GM12878 (cell line): Measurements from ENCODE around the gene SPRY4. TPM values are rescaled to one million over a fixed set of nuclear protein-coding genes. Genes with fewer than 3 reads are reported as not detected.

Source experiments
- ATAC-seq: fragments of 200-7000 bp; cut with Tn5 transposase; 3 replicates; pipeline ENCODE4 v1.9.1; 2020; ENCODE audit warnings: mild to moderate bottlenecking, moderate library complexity
- BruUV-seq: library from RNA; stranded (reverse); fragments of 400-500 nt; replicated peaks from 2 replicates; lab custom pipeline; 2021; lab: Mats Ljungman, UMichigan
- CTCF ChIA-PET: fragments of 300-600 bp; sonication (Branson Sonifier 250); formaldehyde crosslinking; extraction: SDS; loops from one replicate; lab custom pipeline; 2021; ENCODE audit warnings: inconsistent platforms; lab: Yijun Ruan, JAX
- POLR2A ChIA-PET: fragments of 350-600 bp; formaldehyde crosslinking; extraction: SDS; loops from one replicate; lab custom pipeline; 2021; ENCODE audit warnings: inconsistent platforms; lab: Charles Lee
- RAD21 ChIA-PET: fragments of 300-600 bp; sonication (Branson Sonifier 250); formaldehyde crosslinking; loops from one replicate; lab custom pipeline; 2023; ENCODE audit warnings: antibody characterized with exemption; ENCODE audit not compliant: unreplicated experiment; lab: Charles Lee
- SMC1A ChIA-PET: fragments of 300-600 bp; sonication (Branson Sonifier 250); formaldehyde crosslinking; loops from one replicate; lab custom pipeline; 2023; ENCODE audit not compliant: unreplicated experiment, uncharacterized antibody; lab: Charles Lee
- DNase-seq: peaks from one replicate; pipeline ENCODE4 v3.0.0-alpha.2; 2011; ENCODE audit warnings: low read depth, low spot score
- FAIRE-seq: peaks from 3 replicates; lab custom pipeline; 2011; peaks lifted over from hg19 to GRCh38; lab: Jason Lieb, UNC
- H2AFZ ChIP-seq: 2 replicates; pipeline ENCODE4 v1.6.0; 2011; ENCODE audit warnings: low read depth, low read length, control low read depth; ENCODE audit not compliant: control insufficient read depth
- H3K27ac ChIP-seq: 2 replicates; pipeline ENCODE4 v1.5.1; 2011; ENCODE audit warnings: control low read depth; ENCODE audit not compliant: control insufficient read depth, insufficient read depth
- H3K27me3 ChIP-seq, 2 experiments: replicated peaks in 1 of 2; 2 replicates each; pipeline versions ENCODE4 v1.6.0 to v1.6.1; 2011; ENCODE audit warnings: low read length in 1 of 2; ENCODE audit not compliant: control insufficient read depth in 2 of 2, insufficient read depth in 2 of 2
- H3K36me3 ChIP-seq, 2 experiments: 2 replicates each; pipeline ENCODE4 v1.5.1; 2011; ENCODE audit warnings: low read length in 1 of 2; ENCODE audit not compliant: control insufficient read depth in 2 of 2, insufficient read depth in 2 of 2
- H3K4me1 ChIP-seq: 2 replicates; pipeline ENCODE4 v1.6.1; 2011; ENCODE audit warnings: mild to moderate bottlenecking, low read length, moderate library complexity, mixed read lengths; ENCODE audit not compliant: control insufficient read depth, insufficient read depth
- H3K4me2 ChIP-seq: 2 replicates; pipeline ENCODE4 v1.6.0; 2011; ENCODE audit warnings: control low read depth; ENCODE audit not compliant: control insufficient read depth, insufficient read depth
- H3K4me3 ChIP-seq: fragments of 200-600 bp; sonication (generic); 2 replicates; pipeline ENCODE4 v1.5.1; 2016
- H3K79me2 ChIP-seq: 2 replicates; pipeline ENCODE4 v1.6.0; 2011; ENCODE audit warnings: low read length; ENCODE audit not compliant: control insufficient read depth, insufficient read depth
- H3K9ac ChIP-seq: 2 replicates; pipeline ENCODE4 v1.8.0; 2011; ENCODE audit warnings: low read length, control low read depth, mixed read lengths; ENCODE audit not compliant: control insufficient read depth, insufficient read depth
- H3K9me3 ChIP-seq: replicated peaks from 3 replicates; pipeline ENCODE4 v1.5.1; 2011; ENCODE audit warnings: mild to moderate bottlenecking, low read length; ENCODE audit not compliant: control insufficient read depth, insufficient read depth
- H4K20me1 ChIP-seq: 2 replicates; pipeline ENCODE4 v1.6.0; 2011; ENCODE audit not compliant: control insufficient read depth, insufficient read depth
- ATF7 ChIP-seq: fragments of 450-650 bp; IDR thresholded peaks from 2 replicates; pipeline ENCODE4 v1.6.1; 2016; ENCODE audit warnings: low read depth, mild to moderate bottlenecking
- E4F1 ChIP-seq: fragments of 450-650 bp; IDR thresholded peaks from 2 replicates; pipeline ENCODE4 v1.6.1; 2018; ENCODE audit warnings: borderline replicate concordance, mild to moderate bottlenecking; ENCODE audit not compliant: partially characterized antibody
- FOS ChIP-seq: IDR thresholded peaks from 3 replicates; pipeline ENCODE4 v1.6.1; 2011; ENCODE audit warnings: borderline replicate concordance; ENCODE audit not compliant: insufficient read length; ENCODE audit errors: extremely low read depth
- GATAD2B ChIP-seq: fragments of 450-650 bp; conservative IDR thresholded peaks from 2 replicates; pipeline ENCODE4 v1.6.1; 2017; ENCODE audit warnings: low read depth, mild to moderate bottlenecking, moderate library complexity
- MYC ChIP-seq: IDR thresholded peaks from 2 replicates; pipeline ENCODE4 v1.6.1; 2011; ENCODE audit warnings: mild to moderate bottlenecking, low read length, moderate library complexity, inconsistent platforms; ENCODE audit not compliant: insufficient read depth, insufficient replicate concordance, insufficient read length, severe bottlenecking
- ZBTB4 ChIP-seq: fragments of 450-650 bp; formaldehyde crosslinking; IDR thresholded peaks from 2 replicates; pipeline ENCODE4 v1.4.0; 2022; ENCODE audit warnings: mild to moderate bottlenecking, moderate library complexity
- ZNF384 ChIP-seq: IDR thresholded peaks from 2 replicates; pipeline ENCODE4 v1.6.1; 2012; ENCODE audit warnings: low read depth, mild to moderate bottlenecking, low read length, improper control_type of control experiment, borderline replicate concordance
- ZNF687 ChIP-seq: fragments of 450-650 bp; IDR thresholded peaks from 2 replicates; pipeline ENCODE4 v1.6.1; 2017; ENCODE audit warnings: mild to moderate bottlenecking, moderate library complexity
- WGBS: methylation state at CpG from one replicate; pipeline ENCODE4 v1.1.6; 2016; ENCODE audit warnings: low lambda C conversion rate; ENCODE audit not compliant: insufficient replicate concordance, insufficient coverage; ENCODE audit errors: missing lambda C conversion rate; 5-methylcytosine and 5-hydroxymethylcytosine counted together
- in situ Hi-C: fragments of 300-500 bp; cut with MboI; formaldehyde crosslinking; loops from 9 replicates; pipeline ENCODE4 v1.14.3; 2018; ENCODE audit warnings: mixed read lengths
- intact Hi-C: fragments of 100-400 bp; cut with micrococcal nuclease; formaldehyde crosslinking; loops from one replicate; pipeline ENCODE4 v1.14.2; 2022; ENCODE audit not compliant: unreplicated experiment
- polyA plus RNA-seq, 11 experiments: library from polyadenylated mRNA; depleted of rRNA in 4 of 11; unstranded in 6 of 11; stranded (reverse) in 5 of 11; fragments of >200 nt; fragmentation: Nextera tagmentation in 4 of 11; fragmentation: Illumina TruSeq in 1 of 11; extraction: Ambion mirVana in 4 of 11; extraction: Trizol in 1 of 11; gene quantifications; 1 replicate in 1 of 11; 2 replicates in 10 of 11; pipeline versions ENCODE4 v1.2.1 to v1.2.3, GENCODE V29; 2011 to 2016; ENCODE audit warnings: inconsistent platforms in 2 of 11, missing spikeins in 2 of 11, low read depth in 1 of 11
- total RNA-seq, 4 experiments: library from RNA; depleted of rRNA in 3 of 4; stranded (reverse); fragments of >200 nt in 3 of 4; fragmentation: Illumina TruSeq in 1 of 4; extraction: Trizol in 1 of 4; gene quantifications; 2 replicates each; pipeline versions ENCODE4 v1.2.1 to v1.2.3, GENCODE V29; 2013 to 2021

Gene SPRY4
- total and polyA plus RNA-seq, 10 of the 15 experiments (the other 5 are each of a cell fraction or from before 2014, with no cell fraction given): 0.04 to 1.4 (median 0.18) TPM; not detected in 1

DNA sequence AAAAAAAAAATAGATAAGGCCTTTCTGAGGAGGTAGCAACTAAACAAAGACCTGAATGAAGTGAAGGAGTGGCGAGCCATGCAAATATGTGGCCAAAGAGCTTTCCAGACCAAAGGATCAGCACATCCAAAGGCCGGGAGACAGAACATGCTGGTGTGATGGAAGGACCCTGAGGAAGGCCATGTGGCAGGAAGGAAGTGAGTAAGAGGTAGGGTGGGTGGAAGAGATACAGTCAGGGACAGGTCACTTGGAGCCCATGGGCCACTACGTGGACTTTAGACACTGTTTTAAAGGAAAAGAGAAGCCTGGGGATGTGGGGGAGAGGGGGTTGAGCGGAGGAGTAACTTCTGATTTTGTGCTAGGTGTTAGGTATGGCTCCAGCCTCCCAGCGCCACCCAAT lies 31.3 kb downstream of the SPRY4 start:
- no peak overlapping the region for H3K4me3 ChIP-seq
- POLR2A ChIA-PET: no interaction called here
- no peaks in the 10 kb centered on the region for H3K9me3 ChIP-seq
- H2AFZ ChIP-seq: no peak overlapping the region
- TF ChIP-seq ATF7 (no peak), FOS (no peak), E4F1 (no peak), ZNF687 (no peak), ZNF384 (no peak), MYC (no peak), ZBTB4 (no peak), GATAD2B (no peak)
- RAD21 ChIA-PET: no interaction called here
- no peaks in the 10 kb centered on the region for H3K79me2 ChIP-seq
- H3K27ac ChIP-seq: no peak overlapping the region
- H3K27me3 ChIP-seq: no peaks in the 10 kb centered on the region
- BruUV-seq: no TSS peak
- FAIRE-seq (no peak), ATAC-seq (no peak), DNase-seq (no peak)
- H3K9ac ChIP-seq: no peak overlapping the region
- SMC1A ChIA-PET: no interaction called here
- no peak overlapping the region for H3K4me2 ChIP-seq
- no peaks in the 10 kb centered on the region for H3K36me3 ChIP-seq
- H3K4me1 ChIP-seq: no peaks in the 10 kb centered on the region
- intact Hi-C loops: no loop called here
- in situ Hi-C loops: no loop called here
- CTCF ChIA-PET: interaction anchor here (0.6 to 1.1 kb wide), 2 partner anchors 141 to 184 kb away, joined by 3 to 4 read pairs; no protein-coding TSS in a partner anchor
- no peaks in the 10 kb centered on the region for H4K20me1 ChIP-seq
- WGBS: 48% methylated on average over 5 of the region's 5 CpGs
